Activated CD4-positive, alpha-beta T cell treated with anti-CD3 and anti-CD28 coated beads, Interleukin-2, amount 50 U/mL, for 1 hour (primary cell): ENCODE data around the gene RPP14.

Experiments used
- DNase-seq: peaks from one replicate; pipeline ENCODE4 v3.0.0-alpha.2; 2020

The RPP14 gene

GRCh38 chr3:58359621-58360020 lies 53.6 kb downstream of the RPP14 start:
- no peak for DNase-seq

- no peak for DNase-seq
Measured at GRCh38 chr3:58361866-58362265, 55.8 kb downstream of the RPP14 start.

- no peak for DNase-seq
Measured at GRCh38 chr3:58366699-58367098, 60.7 kb downstream of the RPP14 start.

GRCh38 chr3:58369038-58369437 lies 63.0 kb downstream of the RPP14 start:
- DNase-seq = no peak
